Heart right ventricle (tissue), 16 donors: ENCODE data around the gene NSG1. TPM values are rescaled to one million over a fixed set of nuclear protein-coding genes. Genes with fewer than 3 reads are reported as not detected.

ENCODE experiments used
- ATAC-seq, 8 donors: fragments of 200-7000 bp; cut with Tn5 transposase; one replicate each; pipeline ENCODE4 v1.9.1; 2020; ENCODE audit warnings: mild to moderate bottlenecking in 8 of 8, moderate library complexity in 8 of 8, moderate number of reproducible peaks in 1 of 8
- DNase-seq, 2 donors: peaks; one replicate each; pipeline ENCODE4 v3.0.0-alpha.2; 2020
- H3K27ac ChIP-seq, 10 donors: fragments of 200-600 bp; sonication (generic) in 2 of 10; one replicate each; pipeline versions ENCODE4 v1.5.0 to v1.8.0; 2020 to 2022; ENCODE audit warnings: mild to moderate bottlenecking in 3 of 10
- H3K27me3 ChIP-seq, 7 donors: fragments of 200-600 bp; one replicate each; pipeline ENCODE4 v1.8.0; 2021 to 2022; ENCODE audit warnings: mild to moderate bottlenecking in 2 of 7
- H3K36me3 ChIP-seq, 9 donors: fragments of 200-600 bp; sonication (generic) in 1 of 9; one replicate each; pipeline versions ENCODE4 v1.5.0 to v1.8.0; 2020 to 2022; ENCODE audit warnings: mild to moderate bottlenecking in 2 of 9
- H3K4me1 ChIP-seq, 9 donors: fragments of 200-600 bp; sonication (generic) in 1 of 9; one replicate each; pipeline versions ENCODE4 v1.5.0 to v1.8.0; 2020 to 2022; ENCODE audit warnings: mild to moderate bottlenecking in 4 of 9
- H3K4me3 ChIP-seq, 10 donors: fragments of 200-600 bp; sonication (generic) in 2 of 10; one replicate each; pipeline versions ENCODE4 v1.5.0 to v1.8.0; 2020 to 2022; ENCODE audit warnings: mild to moderate bottlenecking in 7 of 10, moderate library complexity in 2 of 10
- H3K9me3 ChIP-seq, 11 donors: fragments of 200-600 bp in 10 of 11; sonication (generic) in 2 of 11; one replicate each; pipeline versions ENCODE4 v1.5.0 to v1.8.0; 2013 to 2022; ENCODE audit warnings: mild to moderate bottlenecking in 2 of 11, control low read depth in 1 of 11, moderate library complexity in 1 of 11
- WGBS, 2 donors: extraction: QIAGEN DNeasy Blood & Tissue Kit; methylation state at CpG; one replicate each; pipeline ENCODE4 v1.1.7; 2013; ENCODE audit warnings: inconsistent platforms in 1 of 2; 5-methylcytosine and 5-hydroxymethylcytosine counted together
- intact Hi-C, 10 donors: fragments of 100-400 bp; cut with DNase I; formaldehyde crosslinking; loops; one replicate each; pipeline versions ENCODE4 v1.11.1 to v1.14.2; 2022
- polyA plus RNA-seq, 2 donors: library from polyadenylated mRNA; stranded (reverse); fragments of 200-250 nt; gene quantifications; one replicate each; pipeline ENCODE4 v1.2.3, GENCODE V29; 2013
- total RNA-seq, 10 donors: library from RNA; stranded (reverse); fragmentation: NEBNext Ultra II Directional in 3 of 10; extraction: Animal tissue kit (Norgen Biotek cat#: 25700) in 3 of 10; gene quantifications; one replicate each; pipeline versions ENCODE4 v1.2.1 to v1.2.4, GENCODE V29; 2021 to 2023
- TF ChIP-seq, protein P1 (sequence below), 9 donors: fragments of 200-600 bp; sonication (generic) in 2 of 9; IDR thresholded peaks; one replicate each; pipeline versions ENCODE4 v1.5.0 to v1.8.0; 2021 to 2022; ENCODE audit warnings: antibody characterized with exemption in 9 of 9, mild to moderate bottlenecking in 5 of 9, moderate library complexity in 1 of 9
- donor health status: Arrhythmogenic right ventricular cardiomyopathy.
- donor health status: ischemic (EF 13 %, LVEDD 7.1; RV severe dilation, severe dysfunction).
- donor health status: healthy with polysubstance abuse.
- donor health status: DM: no; HTN: yes; CAD: no.
- donor health status: DM: no; HTN: no; CAD: no.
- donor health status: ischemic (EF 25% LVEDD 6.9; RV normal size, moderate dysfunction).
- donor health status: ischemic (EF 25% LVEDD 5.7; RV mildly dilated, moderate dysfunction).
- donor health status: healthy.
- donor health status: DM: yes; HTN: yes; CAD: no.
- donor health status: Ischemic cardiomyopathy.
- donor health status: ischemic (EF 35%, LVEDD 5.7; RV mildly dilated, moderate dysfunction).
- donor health status: nonischemic (EF 11% LVEDD 7.7; RV severe dilation, severe dysfunction).
- donor health status: DM: yes; HTN: yes; CAD: no.
- donor health status: PGD.
- donor health status: ischemic (EF 29% LVEDD 5.4; RV normal size, mild dysfunction).
- donor health status: nonischemic (EF 23%, LVEDD 6.1; RV moderate dilation, normal function).

Gene NSG1
- total and polyA plus RNA-seq, 12 donors = 1.4 to 10.5 (median 3.4) TPM

DNA sequence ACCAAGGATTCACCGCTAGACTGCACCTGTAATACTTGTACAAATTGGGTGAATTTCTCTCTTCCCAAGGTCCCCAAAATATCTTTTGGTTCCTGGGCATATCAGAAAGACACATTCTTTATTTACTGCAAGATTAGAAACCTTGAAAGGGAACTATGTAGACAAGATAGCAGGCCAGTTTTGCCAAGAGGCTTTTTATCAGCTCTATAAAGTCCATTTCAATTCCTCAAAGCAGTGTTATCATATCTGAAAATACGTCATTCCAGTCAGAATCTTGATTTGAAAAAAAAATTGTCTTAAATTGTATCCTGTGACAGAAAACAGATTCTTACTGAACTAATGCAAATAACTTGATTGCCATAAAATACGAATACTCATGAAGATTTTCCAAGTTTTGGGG lies 37.0 kb upstream of the NSG1 start:
- H3K36me3 ChIP-seq = no peaks in the 10 kb centered on the region
- 63 to 68% methylated on average over 3 of the region's 3 CpGs for WGBS, 2 donors
- intact Hi-C loops = no loop called here
- H3K4me1 ChIP-seq = no peaks in the 10 kb centered on the region
- H3K27me3 ChIP-seq = peaks cover 0 to 12% (median 0%) of the 10 kb centered on the region in 7 donors
- no peak overlapping the region for H3K4me3 ChIP-seq
- no peak for DNase-seq
- H3K27ac ChIP-seq = no peak overlapping the region
- ATAC-seq = no peak
- TF ChIP-seq, protein P1, sequence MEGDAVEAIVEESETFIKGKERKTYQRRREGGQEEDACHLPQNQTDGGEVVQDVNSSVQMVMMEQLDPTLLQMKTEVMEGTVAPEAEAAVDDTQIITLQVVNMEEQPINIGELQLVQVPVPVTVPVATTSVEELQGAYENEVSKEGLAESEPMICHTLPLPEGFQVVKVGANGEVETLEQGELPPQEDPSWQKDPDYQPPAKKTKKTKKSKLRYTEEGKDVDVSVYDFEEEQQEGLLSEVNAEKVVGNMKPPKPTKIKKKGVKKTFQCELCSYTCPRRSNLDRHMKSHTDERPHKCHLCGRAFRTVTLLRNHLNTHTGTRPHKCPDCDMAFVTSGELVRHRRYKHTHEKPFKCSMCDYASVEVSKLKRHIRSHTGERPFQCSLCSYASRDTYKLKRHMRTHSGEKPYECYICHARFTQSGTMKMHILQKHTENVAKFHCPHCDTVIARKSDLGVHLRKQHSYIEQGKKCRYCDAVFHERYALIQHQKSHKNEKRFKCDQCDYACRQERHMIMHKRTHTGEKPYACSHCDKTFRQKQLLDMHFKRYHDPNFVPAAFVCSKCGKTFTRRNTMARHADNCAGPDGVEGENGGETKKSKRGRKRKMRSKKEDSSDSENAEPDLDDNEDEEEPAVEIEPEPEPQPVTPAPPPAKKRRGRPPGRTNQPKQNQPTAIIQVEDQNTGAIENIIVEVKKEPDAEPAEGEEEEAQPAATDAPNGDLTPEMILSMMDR (IDR thresholded peaks at IDR 0.05) = no peak
- no peaks in the 10 kb centered on the region for H3K9me3 ChIP-seq

DNA sequence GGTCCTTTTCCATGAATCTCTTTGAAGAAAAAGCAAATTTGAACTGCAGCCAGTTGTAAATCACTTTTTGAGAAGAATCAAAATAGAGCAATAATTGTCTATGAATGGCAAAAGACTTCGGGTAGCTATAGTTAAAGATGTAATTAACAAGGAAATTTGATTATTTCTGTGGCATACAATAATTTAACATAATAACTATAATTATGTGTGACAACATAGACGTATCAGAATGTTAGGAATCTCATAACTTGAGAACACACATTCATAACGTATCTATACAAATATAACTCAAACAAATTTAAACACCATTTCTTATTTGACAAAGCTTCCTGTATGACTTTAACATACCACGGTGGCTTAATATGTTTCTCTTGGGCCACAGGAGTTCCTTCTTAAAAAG lies 36.0 kb upstream of the NSG1 start:
- TF ChIP-seq, protein P1 (IDR thresholded peaks at IDR 0.05) = no peak
- 74 to 81% methylated on average over 4 of the region's 4 CpGs for WGBS, 2 donors

DNA sequence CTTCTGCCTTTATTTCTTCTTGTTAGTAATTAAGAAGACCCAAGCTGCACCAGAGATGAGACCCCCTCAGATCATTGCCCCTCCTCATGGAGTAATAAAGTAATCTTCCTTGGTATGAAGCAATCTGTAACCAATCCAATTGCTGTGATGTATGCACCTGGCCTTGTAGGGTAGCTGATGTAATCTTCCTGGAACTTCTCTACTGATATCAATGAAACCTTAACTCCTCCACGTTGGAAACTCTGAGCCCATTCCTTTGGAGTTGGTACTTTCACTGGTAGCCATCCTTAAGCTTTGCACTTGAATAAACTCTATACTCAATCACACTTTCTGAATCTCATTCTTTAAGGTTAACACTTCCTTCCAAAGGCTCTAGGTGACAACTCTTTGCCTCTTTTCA lies 31.6 kb upstream of the NSG1 start:
- intact Hi-C loops = no loop called here
- ATAC-seq = no peak

More for the DNA sequence above, 36.0 kb upstream of the NSG1 start:
- no peak overlapping the region for H3K27ac ChIP-seq
- peaks cover 0 to 8% (median 0%) of the 10 kb centered on the region in 7 donors for H3K27me3 ChIP-seq
- H3K4me3 ChIP-seq = no peak overlapping the region
- intact Hi-C loops = no loop called here
- H3K36me3 ChIP-seq = no peaks in the 10 kb centered on the region
- DNase-seq (no peak), ATAC-seq (no peak)
- no peaks in the 10 kb centered on the region for H3K9me3 ChIP-seq
- no peaks in the 10 kb centered on the region for H3K4me1 ChIP-seq

DNA sequence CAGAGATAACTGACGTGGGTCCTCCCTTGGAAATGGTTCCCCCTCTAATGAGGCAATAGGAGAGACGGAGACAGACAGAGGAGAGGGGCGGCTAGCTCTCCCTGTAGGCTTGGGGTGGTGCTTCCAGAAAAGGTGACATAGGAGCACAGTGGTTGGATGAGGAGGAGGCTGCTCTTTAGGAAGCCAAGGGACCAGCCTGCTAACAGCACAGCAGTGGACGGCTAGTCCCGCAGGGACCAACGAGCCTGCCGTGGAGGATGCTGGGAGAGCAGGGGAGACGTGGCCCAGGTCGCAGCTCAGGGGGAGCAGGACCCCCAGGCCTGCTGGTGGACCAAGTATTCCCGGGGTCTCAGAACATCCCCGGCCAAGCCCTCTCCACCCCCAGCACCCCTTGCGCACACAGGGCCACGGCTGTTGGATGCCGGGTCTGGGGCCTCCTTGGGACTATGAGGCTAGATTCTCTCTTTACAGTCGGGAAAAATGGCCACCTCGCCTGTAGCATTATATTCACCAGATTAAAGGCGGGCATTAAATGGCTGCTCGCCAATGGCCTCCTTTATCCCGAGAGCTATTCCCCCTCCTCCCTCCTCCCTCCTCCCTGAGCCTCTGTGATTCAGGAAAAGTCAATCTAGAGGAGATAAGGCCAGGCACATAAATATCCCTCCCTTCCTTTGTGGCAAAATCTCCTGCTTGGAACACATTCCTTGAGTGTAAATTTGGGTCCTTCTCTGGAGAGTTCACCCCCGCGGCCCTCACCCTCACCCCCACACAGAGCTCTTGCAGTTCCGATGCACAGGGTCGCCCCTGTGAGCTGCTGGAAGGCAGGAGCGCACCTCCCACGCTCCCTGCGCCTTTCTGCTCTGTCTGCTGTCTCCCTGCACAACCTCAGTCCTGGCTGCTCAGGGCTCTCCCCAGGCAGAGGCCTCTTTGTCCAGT lies 30.5 kb upstream of the NSG1 start:
- Histone ChIP-seq H3K4me1 (no peaks in the 10 kb centered on the region), H3K27me3 (peaks cover 0 to 50% (median 15%) of the 10 kb centered on the region in 7 donors), H3K9me3 (no peaks in the 10 kb centered on the region), H3K27ac (no peak overlapping the region), H3K4me3 (no peak overlapping the region), H3K36me3 (no peaks in the 10 kb centered on the region)
- TF ChIP-seq, protein P1 (IDR thresholded peaks at IDR 0.05) = no peak
- ATAC-seq (peak in 3 of 8 donors; percentile 31 to 47 (median 38)), DNase-seq (no peak)
- intact Hi-C loops = no loop called here
- WGBS, 2 donors = 46 to 51% methylated on average over 26 of the region's 26 CpGs

More for the DNA sequence above, 31.6 kb upstream of the NSG1 start:
- H3K27ac ChIP-seq = no peak overlapping the region
- no peaks in the 10 kb centered on the region for H3K9me3 ChIP-seq
- H3K4me3 ChIP-seq = no peak overlapping the region
- 23 to 29% methylated on average over 1 of the region's 1 CpG for WGBS, 2 donors
- TF ChIP-seq, protein P1 (IDR thresholded peaks at IDR 0.05) = no peak
- peaks cover 0 to 40% (median 15%) of the 10 kb centered on the region in 7 donors for H3K27me3 ChIP-seq
- H3K4me1 ChIP-seq = no peaks in the 10 kb centered on the region
- H3K36me3 ChIP-seq = no peaks in the 10 kb centered on the region
- DNase-seq = no peak
